Activated CD8-positive, alpha-beta memory T cell treated with anti-CD3 and anti-CD28 coated beads for 4 hours (primary cell): Measurements from ENCODE around the gene MMP25.
"Not testable (repeated sequence)": the region's sequence is repeated elsewhere in the genome, so short reads cannot be mapped to it uniquely, and the experiment has no call there.

ENCODE experiments used
- DNase-seq, 2 donors: peaks; one replicate each; pipeline ENCODE4 v3.0.0-alpha.2; 2020; ENCODE audit warnings: low read depth in 2 of 2

MMP25 gene

DNA sequence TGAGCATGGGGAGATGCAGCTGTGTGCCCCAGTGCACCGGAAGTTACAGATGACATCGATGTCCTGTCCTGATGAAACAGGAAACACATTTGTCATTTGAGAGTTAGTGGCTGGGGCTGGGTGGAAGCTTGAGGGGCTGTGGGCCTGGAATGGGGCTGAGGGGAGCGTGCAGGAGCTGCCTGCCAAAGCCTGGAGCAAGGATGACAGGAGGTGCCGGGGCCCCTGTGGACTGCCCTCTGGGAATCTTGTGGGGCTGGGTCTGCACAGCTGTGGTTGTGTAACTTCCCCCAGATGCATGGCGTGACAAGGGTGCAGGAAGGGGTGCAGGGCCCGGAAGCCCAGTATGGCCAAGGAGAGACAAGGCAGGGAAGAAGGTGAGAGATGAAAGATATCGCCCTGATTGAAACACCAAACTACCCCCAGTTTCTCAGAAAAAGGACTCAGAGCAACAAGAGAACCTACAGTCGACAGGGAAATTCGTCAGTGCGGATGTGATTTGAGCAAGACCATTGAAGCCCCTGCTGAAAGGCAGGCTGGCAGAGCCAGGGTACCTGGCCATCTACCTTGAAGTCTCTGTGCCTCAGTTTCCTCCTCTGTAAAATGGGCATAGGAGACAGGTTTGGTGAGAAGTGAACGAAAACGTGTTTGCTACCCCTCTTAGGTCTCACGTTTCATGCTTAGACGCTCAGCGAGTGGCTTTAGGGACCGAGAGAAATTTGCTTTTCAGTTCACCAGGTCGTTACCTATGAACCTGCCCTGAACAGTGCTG, 8.8 kb downstream of the MMP25 start:
- DNase-seq = no peak

DNA sequence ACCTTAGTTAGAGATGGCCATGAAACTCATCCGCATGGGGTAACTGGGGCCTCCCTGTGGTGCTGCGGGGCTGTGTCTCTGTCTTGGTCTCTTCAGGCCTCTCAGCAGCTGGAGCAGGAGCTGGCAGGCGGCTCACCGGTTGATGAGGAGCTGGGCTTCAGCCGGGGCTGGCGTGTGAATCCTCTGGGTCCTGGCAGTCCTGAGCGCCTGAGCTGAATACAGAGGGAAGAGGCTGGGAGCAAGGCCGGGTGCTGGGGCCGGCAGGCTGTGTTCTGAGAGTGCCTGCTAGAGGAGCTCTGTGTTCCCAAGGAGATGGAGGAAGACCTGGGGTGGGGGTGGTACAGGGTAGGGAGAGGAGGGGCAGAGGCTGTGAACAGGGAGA, 9.4 kb downstream of the MMP25 start:
- DNase-seq = not testable (repeated sequence)

- DNase-seq = no peak
Observed at GRCh38 chr16:3056336-3057180, 10.2 kb downstream of the MMP25 start.

- no peak for DNase-seq
Observed at GRCh38 chr16:3057181-3058138, 11.1 kb downstream of the MMP25 start.

- DNase-seq = no peak
Observed at GRCh38 chr16:3058139-3059030, 12.0 kb downstream of the MMP25 start.

- peak; percentile 66 to 74 for DNase-seq
Observed at GRCh38 chr16:3059041-3059722, 12.8 kb downstream of the MMP25 start.

DNA sequence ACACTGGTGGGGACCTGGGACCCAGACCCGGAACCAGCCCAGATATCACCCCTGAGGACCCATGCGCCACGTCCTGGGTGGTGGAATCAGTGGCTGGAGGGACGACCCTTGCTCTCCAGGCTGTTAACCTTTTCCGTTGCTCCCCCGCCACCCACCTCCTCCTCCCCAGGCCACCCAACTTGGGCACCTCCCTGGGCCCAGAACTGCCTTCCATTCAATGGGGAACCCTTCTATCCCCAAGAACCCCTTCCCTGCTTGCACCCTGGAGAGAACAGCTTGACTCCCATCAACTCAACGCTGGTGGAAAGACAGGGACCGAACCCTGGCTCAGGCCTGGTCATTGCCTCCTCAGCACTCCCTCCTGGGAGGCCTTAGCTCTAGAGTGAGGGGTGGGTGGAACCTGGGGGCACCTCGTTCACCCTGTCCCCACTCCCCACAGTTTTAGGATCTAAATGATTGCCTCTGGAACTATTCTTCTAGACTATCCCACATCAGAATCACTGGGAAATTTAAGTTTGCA, 13.4 kb downstream of the MMP25 start:
- DNase-seq = no peak

- no peak for DNase-seq
Observed at GRCh38 chr16:3060339-3061127, 14.2 kb downstream of the MMP25 start.

GRCh38 chr16:3062553-3062952, 16.2 kb downstream of the MMP25 start:
- DNase-seq = no peak

DNA sequence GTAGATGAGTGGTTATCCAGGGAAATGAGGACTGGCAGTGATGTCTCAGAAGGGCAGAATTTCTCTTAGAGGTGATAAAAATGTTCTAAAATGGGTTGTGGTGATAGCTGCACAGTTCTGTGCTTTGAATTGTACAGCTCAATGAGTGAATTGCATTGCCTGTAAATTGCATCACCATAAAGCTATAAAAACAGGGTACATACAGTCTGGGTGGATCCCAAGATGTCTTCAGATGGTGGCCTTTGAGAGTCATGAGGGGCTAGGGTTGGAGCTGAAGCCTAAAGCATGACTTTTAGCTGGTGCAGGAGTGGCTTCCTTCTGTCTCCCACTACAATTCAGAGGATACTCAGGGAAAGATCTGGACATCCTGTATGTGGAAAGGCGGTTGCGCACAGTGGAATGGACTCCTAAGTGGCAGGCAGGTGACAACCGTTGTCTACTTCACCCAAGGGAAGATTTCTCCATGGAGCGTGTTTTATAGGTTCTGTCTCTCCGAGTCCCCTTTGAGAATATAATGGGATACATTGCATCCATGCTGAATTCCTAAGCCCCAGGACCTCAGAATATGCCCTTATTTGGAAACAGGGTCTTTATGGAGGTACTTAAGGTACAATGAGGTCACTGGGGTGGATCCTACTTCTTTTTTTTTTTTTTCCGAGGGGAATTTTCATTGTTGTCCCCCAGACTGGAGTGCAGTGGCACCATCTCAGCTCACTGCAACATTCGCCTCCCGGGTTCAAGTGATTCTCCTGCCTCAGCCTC, 17.4 kb downstream of the MMP25 start:
- no peak for DNase-seq

DNA sequence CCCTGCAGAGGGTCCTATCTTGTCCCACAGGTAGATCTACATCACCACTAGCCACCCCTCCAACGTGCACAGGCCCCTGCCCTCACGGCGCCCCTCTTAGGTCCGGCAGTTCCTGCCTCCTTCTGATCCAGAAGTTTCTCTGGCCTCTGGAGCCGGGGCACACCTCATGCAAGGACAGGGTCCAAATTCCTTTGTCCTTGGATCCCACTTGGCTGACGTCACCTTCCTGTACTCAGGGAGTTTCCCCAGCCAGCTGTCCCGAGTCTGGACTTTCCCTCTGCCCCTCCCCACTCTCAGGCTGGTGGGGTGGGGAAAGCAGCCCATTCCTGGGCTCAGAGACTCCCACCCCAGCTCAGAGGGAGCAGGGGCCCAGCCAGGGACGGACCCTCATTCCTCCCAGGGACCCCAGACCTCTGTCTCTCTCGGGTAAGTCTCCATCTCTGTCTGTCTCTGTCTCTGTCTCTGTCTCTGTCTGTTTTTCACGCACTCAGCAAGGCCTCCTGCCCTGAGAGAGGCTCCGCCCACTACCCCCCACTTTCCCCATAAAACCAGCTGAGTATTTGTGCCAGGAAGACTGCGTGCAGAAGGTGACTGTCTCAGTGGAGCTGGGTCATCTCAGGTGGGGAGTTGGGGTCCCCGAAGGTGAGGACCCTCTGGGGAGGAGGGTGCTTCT, 18.8 kb downstream of the MMP25 start, which contains the start of gene IL32:
IL32 (plus strand) TSS at position 572 of the 673 bp plus-strand sequence. CDS start 172 bp downstream, outside the sequence.
- peak; percentile 33 to 51 for DNase-seq

GRCh38 chr16:3065742-3066439, 19.5 kb downstream of the MMP25 start:
- no peak for DNase-seq

DNA sequence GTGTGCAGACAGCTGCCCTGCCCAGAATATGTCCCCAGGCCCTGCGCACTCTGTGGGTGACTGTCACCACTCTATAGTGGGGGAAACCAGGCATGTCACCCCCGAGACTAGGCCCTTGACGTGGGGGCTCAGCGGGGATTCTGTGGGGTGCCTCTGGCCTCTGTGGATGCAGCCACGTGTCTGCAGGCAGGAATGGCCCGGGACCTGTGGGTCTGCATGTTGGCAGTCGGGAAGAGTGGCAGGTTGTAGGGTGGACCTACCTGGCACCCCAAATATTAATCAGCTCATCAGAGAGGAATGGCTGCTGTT, 20.0 kb downstream of the MMP25 start:
- DNase-seq = no peak

DNA sequence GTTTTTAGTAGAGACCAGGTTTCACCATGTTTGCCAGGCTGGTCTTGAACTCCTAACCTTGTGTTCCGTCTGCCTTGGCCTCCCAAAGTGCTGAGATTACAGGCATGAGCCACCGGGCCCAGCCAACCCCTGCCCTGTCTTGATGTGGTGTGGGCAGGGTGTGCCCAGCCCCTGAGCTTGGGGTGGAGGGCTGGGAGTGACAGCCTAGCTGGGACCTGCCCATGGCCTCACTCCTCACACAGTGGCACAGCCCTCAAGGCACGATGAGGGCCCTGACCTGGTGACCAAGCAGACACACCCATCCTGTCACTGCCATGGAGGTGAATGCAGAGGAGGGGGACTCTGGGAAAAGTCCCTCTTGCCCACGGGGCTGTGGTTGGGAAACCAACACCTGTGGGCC, 22.1 kb downstream of the MMP25 start:
- DNase-seq = no peak

- DNase-seq = not testable (repeated sequence)
Observed at GRCh38 chr16:3069146-3069545, 22.8 kb downstream of the MMP25 start.

- DNase-seq = no peak
Observed at GRCh38 chr16:3070608-3071111, 24.3 kb downstream of the MMP25 start.

- no peak for DNase-seq
Observed at GRCh38 chr16:3071655-3072054, 25.3 kb downstream of the MMP25 start.
